Left lung (tissue), 10 donors: ENCODE measurements around the gene CYREN. TPM values are rescaled to one million over a fixed set of nuclear protein-coding genes. Genes with fewer than 3 reads are reported as not detected.

Experiments used
- ATAC-seq: fragments of 200-7000 bp; cut with Tn5 transposase; one replicate; pipeline ENCODE4 v1.9.1; 2020; ENCODE audit warnings: moderate library complexity
- DNase-seq, 4 donors: peaks; one replicate each; pipeline ENCODE4 v3.0.0-alpha.2; 2013 to 2020
- H3K27ac ChIP-seq, 2 donors: fragments of 200-600 bp; sonication (generic) in 1 of 2; one replicate each; pipeline versions ENCODE4 v1.5.0 to v1.8.0; 2020 to 2021
- H3K27me3 ChIP-seq, 2 donors: fragments of 200-600 bp; sonication (generic) in 1 of 2; one replicate each; pipeline versions ENCODE4 v1.5.0 to v1.8.0; 2020 to 2021
- H3K36me3 ChIP-seq, 2 donors: fragments of 200-600 bp; sonication (generic) in 1 of 2; one replicate each; pipeline versions ENCODE4 v1.5.0 to v1.8.0; 2020 to 2021
- H3K4me1 ChIP-seq, 2 donors: fragments of 200-600 bp; one replicate each; pipeline ENCODE4 v1.8.0; 2021
- H3K4me3 ChIP-seq, 2 donors: fragments of 200-600 bp; sonication (generic) in 1 of 2; one replicate each; pipeline versions ENCODE4 v1.5.0 to v1.8.0; 2020 to 2021; ENCODE audit warnings: mild to moderate bottlenecking in 1 of 2
- H3K9me3 ChIP-seq, 2 donors: fragments of 200-600 bp; sonication (generic) in 1 of 2; one replicate each; pipeline versions ENCODE4 v1.5.0 to v1.8.0; 2020 to 2021
- intact Hi-C, 2 donors: fragments of 100-400 bp; cut with DNase I; formaldehyde crosslinking; loops; one replicate each; pipeline versions ENCODE4 v1.11.2 to v1.14.2; 2022
- polyA plus RNA-seq, 6 donors: library from polyadenylated mRNA; unstranded; fragments of 120-200 nt; gene quantifications; one replicate each; pipeline ENCODE4 v1.2.1, GENCODE V29; 2013; ENCODE audit not compliant: insufficient read length in 6 of 6
- total RNA-seq, 2 donors: library from RNA; stranded (reverse); fragmentation: NEBNext Ultra II Directional; extraction: Animal tissue kit (Norgen Biotek cat#: 25700); gene quantifications; one replicate each; pipeline ENCODE4 v1.2.1, GENCODE V29; 2021
- TF ChIP-seq, protein P1 (sequence below), 2 donors: fragments of 200-600 bp; sonication (generic) in 1 of 2; IDR thresholded peaks; one replicate each; pipeline versions ENCODE4 v1.5.0 to v1.8.0; 2021; ENCODE audit warnings: antibody characterized with exemption in 2 of 2
- donor health status: DM: no; HTN: yes; CAD: no.
- donor health status: DM: no; HTN: no; CAD: no.

The CYREN gene
- total and polyA plus RNA-seq, 8 donors: 32.1 to 52.6 (median 45.4) TPM

DNA sequence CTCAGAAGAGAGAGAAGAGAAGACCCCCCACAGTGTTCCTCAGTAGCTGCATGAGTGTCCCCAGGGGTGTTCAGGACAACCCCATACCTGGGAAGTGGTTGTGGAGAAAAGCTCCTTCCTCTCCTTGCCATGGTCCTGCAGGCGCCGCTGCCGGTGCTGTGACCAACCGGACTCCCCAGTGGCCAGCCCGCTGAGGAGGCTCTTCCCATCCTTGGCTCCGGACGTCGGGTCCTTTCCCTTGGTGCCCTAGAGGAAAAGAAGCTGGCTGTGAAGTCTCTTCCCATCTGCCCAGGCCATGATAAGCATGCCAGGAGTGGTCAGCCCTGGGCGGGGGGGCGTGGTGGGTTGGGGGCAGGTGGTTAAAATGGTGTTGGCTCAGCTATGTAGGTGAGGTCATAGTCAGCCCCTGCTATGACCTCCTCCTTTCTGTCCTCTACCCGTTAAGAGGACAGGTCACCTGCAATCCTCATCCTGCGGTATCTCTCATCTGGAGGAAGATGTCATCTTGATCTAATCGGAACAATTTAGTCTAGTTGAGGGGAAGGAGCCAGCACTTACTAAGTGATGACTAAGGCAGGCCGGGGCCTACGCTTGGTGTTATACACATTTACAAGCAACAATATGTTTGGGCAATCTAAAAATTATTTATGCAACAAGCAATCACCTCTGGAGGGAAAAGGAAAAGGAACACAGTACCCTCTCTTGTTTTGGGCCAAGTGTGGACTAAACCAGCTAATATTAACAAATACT, 27.6 kb upstream of the CYREN start:
- Histone ChIP-seq H3K9me3 (no peaks in the 10 kb centered on the region), H3K4me1 (peaks cover 0 to under 1% of the 10 kb centered on the region in 2 donors), H3K27ac (no peak overlapping the region), H3K27me3 (no peaks in the 10 kb centered on the region), H3K4me3 (no peak overlapping the region), H3K36me3 (peaks cover 0 to 87% of the 10 kb centered on the region in 2 donors)
- intact Hi-C loops: no loop called here
- ATAC-seq: no peak
- DNase-seq: no peak
- TF ChIP-seq, protein P1, sequence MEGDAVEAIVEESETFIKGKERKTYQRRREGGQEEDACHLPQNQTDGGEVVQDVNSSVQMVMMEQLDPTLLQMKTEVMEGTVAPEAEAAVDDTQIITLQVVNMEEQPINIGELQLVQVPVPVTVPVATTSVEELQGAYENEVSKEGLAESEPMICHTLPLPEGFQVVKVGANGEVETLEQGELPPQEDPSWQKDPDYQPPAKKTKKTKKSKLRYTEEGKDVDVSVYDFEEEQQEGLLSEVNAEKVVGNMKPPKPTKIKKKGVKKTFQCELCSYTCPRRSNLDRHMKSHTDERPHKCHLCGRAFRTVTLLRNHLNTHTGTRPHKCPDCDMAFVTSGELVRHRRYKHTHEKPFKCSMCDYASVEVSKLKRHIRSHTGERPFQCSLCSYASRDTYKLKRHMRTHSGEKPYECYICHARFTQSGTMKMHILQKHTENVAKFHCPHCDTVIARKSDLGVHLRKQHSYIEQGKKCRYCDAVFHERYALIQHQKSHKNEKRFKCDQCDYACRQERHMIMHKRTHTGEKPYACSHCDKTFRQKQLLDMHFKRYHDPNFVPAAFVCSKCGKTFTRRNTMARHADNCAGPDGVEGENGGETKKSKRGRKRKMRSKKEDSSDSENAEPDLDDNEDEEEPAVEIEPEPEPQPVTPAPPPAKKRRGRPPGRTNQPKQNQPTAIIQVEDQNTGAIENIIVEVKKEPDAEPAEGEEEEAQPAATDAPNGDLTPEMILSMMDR (IDR thresholded peaks at IDR 0.05): no peak

DNA sequence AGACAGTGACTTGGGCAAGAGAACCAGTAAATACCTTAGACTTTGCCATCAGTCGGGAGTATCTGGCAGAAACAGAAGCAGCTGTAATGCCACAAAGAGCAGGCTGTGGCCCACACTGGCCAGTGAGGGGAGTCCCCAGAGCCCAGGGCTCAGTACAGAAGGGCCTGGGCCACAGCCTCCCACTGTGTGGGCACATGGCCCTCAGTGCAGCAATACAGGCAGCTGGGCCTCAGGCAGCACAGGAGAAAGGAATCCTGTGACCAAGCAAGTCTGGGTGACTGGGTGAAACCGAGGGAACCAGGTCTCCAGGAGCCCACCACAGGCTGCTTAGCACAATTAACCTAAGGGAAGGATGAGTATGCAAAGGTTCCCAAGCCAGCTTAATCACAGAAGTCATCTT, 26.8 kb upstream of the CYREN start:
- TF ChIP-seq, protein P1 (IDR thresholded peaks at IDR 0.05): no peak
- ATAC-seq: no peak
- Histone ChIP-seq H3K27ac (no peak overlapping the region), H3K4me3 (no peak overlapping the region), H3K36me3 (peaks cover 0 to 90% of the 10 kb centered on the region in 2 donors), H3K9me3 (no peaks in the 10 kb centered on the region), H3K4me1 (no peaks in the 10 kb centered on the region), H3K27me3 (no peaks in the 10 kb centered on the region)
- DNase-seq: no peak
- intact Hi-C loops: no loop called here

DNA sequence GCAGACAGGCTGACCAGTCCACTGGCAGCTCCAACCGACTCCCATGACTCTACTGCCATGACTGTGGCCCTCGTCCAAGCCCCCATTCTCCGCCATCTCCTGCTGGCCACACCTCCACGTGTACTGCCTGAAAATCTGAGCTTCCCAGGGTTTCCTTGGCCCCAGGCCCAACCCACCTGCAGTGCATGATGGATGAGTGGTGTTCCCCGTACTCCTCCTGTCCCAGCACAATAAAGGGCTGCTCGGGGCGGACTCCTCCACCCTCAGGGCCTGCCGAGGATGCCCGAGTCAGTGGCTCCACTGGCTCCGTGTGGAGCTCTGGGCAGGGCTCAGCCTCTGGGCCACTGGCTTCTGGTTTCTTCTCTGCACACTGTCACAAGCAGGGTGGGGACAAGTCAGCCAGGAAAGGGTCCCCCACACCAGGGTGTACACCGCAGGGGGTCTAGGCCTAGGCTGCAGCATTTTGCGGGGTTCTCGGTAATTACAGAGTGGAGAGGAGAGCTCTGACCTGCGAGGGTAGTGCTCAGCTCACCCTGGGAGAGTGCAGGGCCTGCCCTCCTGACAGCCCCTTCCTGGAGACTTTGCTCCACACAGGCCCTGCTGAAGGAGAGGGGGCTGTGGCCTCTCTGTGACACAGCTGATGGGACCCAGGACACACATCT, 25.6 kb upstream of the CYREN start:
- no peaks in the 10 kb centered on the region for H3K4me1 ChIP-seq
- H3K36me3 ChIP-seq: peaks cover 0 to 92% of the 10 kb centered on the region in 2 donors
- H3K4me3 ChIP-seq: no peak overlapping the region
- ATAC-seq: no peak
- no peak for DNase-seq
- TF ChIP-seq, protein P1 (IDR thresholded peaks at IDR 0.05): no peak
- H3K27me3 ChIP-seq: no peaks in the 10 kb centered on the region
- no peak overlapping the region for H3K27ac ChIP-seq
- intact Hi-C loops: no loop called here
- no peaks in the 10 kb centered on the region for H3K9me3 ChIP-seq

DNA sequence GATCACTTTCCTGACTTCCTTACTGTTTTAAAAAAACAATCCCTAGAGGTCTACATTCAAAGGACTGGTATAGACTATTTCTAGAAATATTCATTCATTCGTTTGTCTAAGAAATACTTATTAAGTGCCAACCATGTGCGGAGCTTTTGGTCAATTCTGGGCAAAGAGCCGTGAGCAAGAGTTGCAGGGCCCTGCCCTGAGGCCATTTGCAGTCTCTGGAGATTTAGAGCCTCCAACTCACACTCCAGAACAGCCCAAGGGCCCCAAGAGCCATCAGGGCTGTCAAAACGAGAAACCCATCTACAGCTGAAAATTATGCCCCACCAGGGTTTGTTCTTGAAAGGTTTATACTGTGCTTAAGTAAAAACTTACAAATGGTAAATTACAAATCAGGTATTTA, 24.6 kb upstream of the CYREN start:
- TF ChIP-seq, protein P1 (IDR thresholded peaks at IDR 0.05): no peak
- no peak for DNase-seq
- intact Hi-C loops: no loop called here
- Histone ChIP-seq H3K27me3 (no peaks in the 10 kb centered on the region), H3K4me3 (no peak overlapping the region), H3K4me1 (no peaks in the 10 kb centered on the region), H3K9me3 (no peaks in the 10 kb centered on the region), H3K27ac (no peak overlapping the region), H3K36me3 (peaks cover 0 to 97% of the 10 kb centered on the region in 2 donors)
- no peak for ATAC-seq

DNA sequence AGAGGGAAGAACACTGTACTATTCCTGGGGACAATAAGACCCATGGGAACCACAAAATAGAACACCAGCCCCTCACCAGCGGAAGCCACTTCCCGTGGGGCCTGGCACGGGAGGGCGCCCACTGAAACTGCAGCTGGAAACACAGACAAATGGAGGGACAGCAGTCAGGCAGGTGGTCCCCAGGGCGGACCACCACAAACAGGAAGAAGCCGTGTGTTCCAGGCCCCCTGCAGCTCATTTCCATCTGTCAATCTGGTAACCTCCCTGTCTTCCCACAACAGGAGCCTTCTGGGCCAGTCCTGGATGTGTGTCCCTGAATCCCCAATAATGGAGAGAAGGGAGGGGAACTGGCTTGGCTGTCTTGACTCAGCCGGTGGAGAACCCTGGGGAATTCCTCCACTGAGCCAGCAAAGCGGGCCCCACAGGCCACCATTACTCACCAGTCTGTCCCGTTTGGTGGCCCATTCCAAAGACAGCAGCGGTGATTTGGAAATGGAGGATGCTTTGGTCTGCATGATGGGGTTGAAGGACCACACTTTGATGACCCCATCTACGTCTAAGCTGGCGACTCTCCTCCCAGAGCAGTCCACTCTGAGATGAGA, 24.1 kb upstream of the CYREN start:
- Histone ChIP-seq H3K27me3 (no peaks in the 10 kb centered on the region), H3K36me3 (peaks cover 0 to 94% of the 10 kb centered on the region in 2 donors), H3K4me1 (no peaks in the 10 kb centered on the region), H3K4me3 (no peak overlapping the region), H3K9me3 (no peaks in the 10 kb centered on the region), H3K27ac (no peak overlapping the region)
- DNase-seq (no peak), ATAC-seq (no peak)
- intact Hi-C loops: no loop called here
- TF ChIP-seq, protein P1 (IDR thresholded peaks at IDR 0.05): no peak
